SK-N-SH treated with all-trans-retinoic acid at 6 μM for 48 hours (cell line): Measurements from ENCODE around the gene C15orf61.

Source experiments
- ATAC-seq: fragments of 200-7000 bp; cut with Tn5 transposase; 3 replicates; pipeline ENCODE4 v1.9.1; 2020; ENCODE audit warnings: mild to moderate bottlenecking, moderate library complexity
- BACH2 ChIP-seq: fragments of 250-450 bp; sonication (Bioruptor Pico); IDR thresholded peaks from 2 replicates; pipeline ENCODE4 v1.9.0; 2021; ENCODE audit warnings: mild to moderate bottlenecking, borderline replicate concordance
- CREB5 ChIP-seq: fragments of 250-450 bp; sonication (Bioruptor Pico); IDR thresholded peaks from 2 replicates; pipeline ENCODE4 v1.5.1; 2020; ENCODE audit warnings: low read depth, mild to moderate bottlenecking, moderate library complexity
- CSDC2 ChIP-seq: fragments of 250-450 bp; sonication (Bioruptor Pico); IDR thresholded peaks from 2 replicates; pipeline ENCODE4 v1.5.0; 2020; ENCODE audit warnings: mild to moderate bottlenecking, moderate library complexity
- CSRNP3 ChIP-seq: fragments of 250-450 bp; sonication (Bioruptor Pico); IDR thresholded peaks from 2 replicates; pipeline ENCODE4 v1.5.1; 2021; ENCODE audit warnings: mild to moderate bottlenecking, moderate library complexity
- GLIS3 ChIP-seq: fragments of 250-450 bp; sonication (Bioruptor Pico); IDR thresholded peaks from 2 replicates; pipeline ENCODE4 v1.5.0; 2020; ENCODE audit warnings: mild to moderate bottlenecking, moderate library complexity
- ISL1 ChIP-seq: fragments of 250-450 bp; sonication (Bioruptor Pico); IDR thresholded peaks from 2 replicates; pipeline ENCODE4 v2.1.2; 2022; ENCODE audit warnings: mild to moderate bottlenecking, moderate library complexity
- OSR1 ChIP-seq: fragments of 250-450 bp; sonication (Bioruptor Pico); IDR thresholded peaks from 2 replicates; pipeline ENCODE4 v1.8.0; 2022; ENCODE audit warnings: moderate library complexity, mild to moderate bottlenecking, inconsistent platforms
- PPARA ChIP-seq: fragments of 250-450 bp; sonication (Bioruptor Pico); IDR thresholded peaks from 2 replicates; pipeline ENCODE4 v1.5.0; 2020; ENCODE audit warnings: mild to moderate bottlenecking, borderline replicate concordance
- SNAI2 ChIP-seq: fragments of 250-450 bp; sonication (Bioruptor Pico); IDR thresholded peaks from 2 replicates; pipeline ENCODE4 v1.5.0; 2020; ENCODE audit warnings: mild to moderate bottlenecking, moderate library complexity
- TCF4 ChIP-seq: fragments of 250-450 bp; sonication (Bioruptor Pico); IDR thresholded peaks from 2 replicates; pipeline ENCODE4 v1.8.0; 2021; ENCODE audit warnings: mild to moderate bottlenecking, moderate library complexity, borderline replicate concordance
- TOX ChIP-seq: fragments of 250-450 bp; sonication (Bioruptor Pico); IDR thresholded peaks from 2 replicates; pipeline ENCODE4 v1.8.0; 2021; ENCODE audit warnings: mild to moderate bottlenecking, moderate library complexity, borderline replicate concordance
- ZC3H10 ChIP-seq: fragments of 250-450 bp; sonication (Bioruptor Pico); IDR thresholded peaks from 2 replicates; pipeline ENCODE4 v1.5.1; 2021; ENCODE audit warnings: mild to moderate bottlenecking, moderate library complexity
- ZFP3 ChIP-seq: fragments of 250-450 bp; sonication (Bioruptor Pico); IDR thresholded peaks from 2 replicates; pipeline ENCODE4 v1.5.0; 2020; ENCODE audit warnings: mild to moderate bottlenecking, moderate library complexity
- ZNF565 ChIP-seq: fragments of 450-650 bp; formaldehyde crosslinking; conservative IDR thresholded peaks from 2 replicates; pipeline ENCODE4 v1.5.0; 2020; ENCODE audit warnings: low read depth, mild to moderate bottlenecking, moderate library complexity
- ZNF70 ChIP-seq: fragments of 450-650 bp; formaldehyde crosslinking; IDR thresholded peaks from 2 replicates; pipeline ENCODE4 v1.5.0; 2020; ENCODE audit warnings: mild to moderate bottlenecking, moderate library complexity
- ZNF8 ChIP-seq: fragments of 450-650 bp; formaldehyde crosslinking; IDR thresholded peaks from 2 replicates; pipeline ENCODE4 v1.5.0; 2020; ENCODE audit warnings: mild to moderate bottlenecking, moderate library complexity

Gene C15orf61

DNA sequence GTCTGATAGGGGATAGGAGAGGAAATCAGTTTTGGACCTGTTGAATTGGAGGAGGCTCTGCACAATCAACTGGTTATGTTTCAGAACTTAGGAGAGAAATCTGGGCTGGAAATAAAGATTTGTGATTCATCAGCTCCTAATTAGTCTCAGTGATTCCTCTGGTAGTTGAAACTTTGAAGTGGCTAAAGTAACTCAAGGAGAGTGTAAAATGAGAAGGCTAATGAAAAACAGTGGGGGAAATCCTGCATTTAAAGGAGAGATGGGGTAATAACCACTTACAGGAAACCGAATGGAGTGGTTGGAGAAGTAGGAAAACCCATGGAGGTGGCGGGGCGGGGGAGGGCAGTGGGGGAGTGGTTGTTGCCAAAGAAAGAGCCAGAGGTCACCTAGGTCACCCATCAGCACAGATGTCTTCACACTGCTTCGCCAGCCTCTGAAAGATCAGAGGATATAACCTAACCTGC is 54.1 kb downstream of the C15orf61 start:
- no peak; the same call in 2 of the 3 replicates for ATAC-seq
- no peak for TF ChIP-seq SNAI2 (CRISPR knock-in tag)
- TF ChIP-seq CREB5 (CRISPR knock-in tag): no peak
- TF ChIP-seq GLIS3 (CRISPR knock-in tag): no peak
- TF ChIP-seq ZFP3 (CRISPR knock-in tag): no peak
- no peak for TF ChIP-seq TOX (CRISPR knock-in tag)
- TF ChIP-seq PPARA (CRISPR knock-in tag): no peak
- no peak for TF ChIP-seq CSDC2 (CRISPR knock-in tag)
- no peak for TF ChIP-seq ZNF8
- no peak for TF ChIP-seq TCF4 (CRISPR knock-in tag)
- TF ChIP-seq ISL1 (CRISPR knock-in tag): no peak
- TF ChIP-seq ZC3H10 (CRISPR knock-in tag): no peak
- TF ChIP-seq ZNF565 (CRISPR knock-in tag): no peak
- TF ChIP-seq CSRNP3 (CRISPR knock-in tag): no peak
- no peak for TF ChIP-seq OSR1 (CRISPR knock-in tag)
- no peak for TF ChIP-seq BACH2 (CRISPR knock-in tag)

- no peak for ATAC-seq
- no peak for TF ChIP-seq ZNF70 (CRISPR knock-in tag)
These were observed 57.2 kb downstream of the C15orf61 start for GRCh38 chr15:67578020-67578600.

GRCh38 chr15:67579164-67579563 is 58.2 kb downstream of the C15orf61 start:
- TF ChIP-seq GLIS3 (CRISPR knock-in tag): no peak
- ATAC-seq: no peak
